Lung (tissue), 12 donors: Measurements from ENCODE around the gene PFDN4. TPM values are rescaled to one million over a fixed set of nuclear protein-coding genes. Genes with fewer than 3 reads are reported as not detected.

Experiments
- ATAC-seq: fragments of 200-7000 bp; cut with Tn5 transposase; one replicate; pipeline ENCODE4 v1.9.1; 2020; ENCODE audit warnings: moderate number of reproducible peaks; ENCODE audit not compliant: insufficient read depth, low FRiP score
- DNase-seq, 3 donors: peaks; one replicate each; pipeline ENCODE4 v3.0.0-alpha.2; 2013 to 2017
- H3K27ac ChIP-seq, 2 donors: one replicate each; pipeline ENCODE4 v1.5.1; 2013; ENCODE audit warnings: mild to moderate bottlenecking in 2 of 2, moderate library complexity in 2 of 2, control low read depth in 1 of 2, inconsistent platforms in 1 of 2, low read depth in 1 of 2, low read length in 1 of 2
- H3K27me3 ChIP-seq, 3 donors: one replicate each; pipeline ENCODE4 v1.5.1; 2013; ENCODE audit warnings: low read length in 2 of 3; ENCODE audit not compliant: control insufficient read depth in 3 of 3, insufficient read depth in 3 of 3
- H3K36me3 ChIP-seq, 4 donors: one replicate each; pipeline ENCODE4 v1.5.1; 2013; ENCODE audit warnings: low read length in 4 of 4, mild to moderate bottlenecking in 1 of 4, moderate library complexity in 1 of 4; ENCODE audit not compliant: control insufficient read depth in 4 of 4, insufficient read depth in 4 of 4
- H3K4me1 ChIP-seq, 5 donors: one replicate each; pipeline ENCODE4 v1.5.1; 2013; ENCODE audit warnings: low read length in 5 of 5, mild to moderate bottlenecking in 2 of 5, moderate library complexity in 1 of 5; ENCODE audit not compliant: control insufficient read depth in 5 of 5, insufficient read depth in 5 of 5
- H3K4me3 ChIP-seq: one replicate; pipeline ENCODE4 v1.5.1; 2013; ENCODE audit warnings: mild to moderate bottlenecking, control low read depth, moderate library complexity
- H3K9ac ChIP-seq, 2 donors: one replicate each; pipeline ENCODE4 v1.5.1; 2013; ENCODE audit warnings: low read length in 2 of 2, control low read depth in 1 of 2; ENCODE audit not compliant: insufficient read depth in 1 of 2
- H3K9me3 ChIP-seq, 4 donors: one replicate each; pipeline ENCODE4 v1.5.1; 2013; ENCODE audit warnings: low read length in 3 of 4, mild to moderate bottlenecking in 1 of 4, moderate library complexity in 1 of 4; ENCODE audit not compliant: control insufficient read depth in 4 of 4, insufficient read depth in 3 of 4
- WGBS, 2 donors: extraction: QIAGEN DNeasy Blood & Tissue Kit; methylation state at CpG; one replicate each; pipeline ENCODE4 v1.1.7; 2013; 5-methylcytosine and 5-hydroxymethylcytosine counted together
- polyA plus RNA-seq, 2 donors: library from polyadenylated mRNA; stranded (reverse); fragments of 200-250 nt; gene quantifications; one replicate each; pipeline ENCODE4 v1.2.1, GENCODE V29; 2013
- total RNA-seq, 2 donors: library from RNA; depleted of rRNA in 1 of 2; stranded (reverse); fragments of >200 nt in 1 of 2; gene quantifications; one replicate each; pipeline ENCODE4 v1.2.1, GENCODE V29; 2014 to 2021
- TF ChIP-seq, protein P1 (sequence below): IDR thresholded peaks from 2 replicates; pipeline ENCODE4 v1.5.1; 2012; ENCODE audit warnings: mild to moderate bottlenecking; ENCODE audit errors: control extremely low read depth, extremely low read depth
- donor health status: control.
- donor health status: control.
- donor health status: Bipolar disorder and iron deficiency.
- donor health status: healthy.
- donor health status: DM: yes; HTN: yes; CAD: no.

The PFDN4 gene
- total and polyA plus RNA-seq, 4 donors = 15.9 to 83.6 (median 43.4) TPM

DNA sequence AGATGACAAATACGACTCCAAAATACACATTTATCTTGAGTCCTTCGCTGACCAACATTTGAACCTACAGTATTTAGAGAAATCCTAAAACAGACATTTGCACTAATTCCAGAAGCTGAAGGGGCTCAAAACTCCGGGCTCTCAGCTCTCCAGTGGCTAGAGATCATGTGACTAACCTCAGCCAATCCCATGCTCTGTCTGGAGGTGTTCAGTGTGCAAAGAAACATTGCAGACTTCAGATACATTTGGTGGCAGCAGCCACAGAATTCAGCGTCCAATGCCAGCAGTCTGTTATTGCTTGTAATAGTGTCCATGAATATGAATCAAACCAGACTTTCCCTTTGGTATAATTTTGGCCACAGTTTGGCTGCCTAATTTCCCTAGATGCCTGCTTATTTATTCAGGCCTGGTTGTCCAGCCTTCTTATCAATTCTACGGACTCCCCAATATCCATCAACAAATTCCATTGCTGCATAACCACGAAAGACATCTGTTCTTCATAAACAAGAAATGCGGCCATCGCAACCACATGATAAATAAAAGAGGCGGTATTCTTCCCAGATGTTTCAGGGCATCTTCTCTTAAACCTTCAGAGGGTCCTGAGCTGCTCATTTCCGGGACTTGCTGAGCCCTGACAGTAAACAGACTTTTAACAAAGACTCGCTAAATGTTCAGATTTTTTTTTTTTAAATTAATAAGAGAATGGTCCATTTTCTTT, 19.6 kb upstream of the PFDN4 start:
- TF ChIP-seq, protein P1, sequence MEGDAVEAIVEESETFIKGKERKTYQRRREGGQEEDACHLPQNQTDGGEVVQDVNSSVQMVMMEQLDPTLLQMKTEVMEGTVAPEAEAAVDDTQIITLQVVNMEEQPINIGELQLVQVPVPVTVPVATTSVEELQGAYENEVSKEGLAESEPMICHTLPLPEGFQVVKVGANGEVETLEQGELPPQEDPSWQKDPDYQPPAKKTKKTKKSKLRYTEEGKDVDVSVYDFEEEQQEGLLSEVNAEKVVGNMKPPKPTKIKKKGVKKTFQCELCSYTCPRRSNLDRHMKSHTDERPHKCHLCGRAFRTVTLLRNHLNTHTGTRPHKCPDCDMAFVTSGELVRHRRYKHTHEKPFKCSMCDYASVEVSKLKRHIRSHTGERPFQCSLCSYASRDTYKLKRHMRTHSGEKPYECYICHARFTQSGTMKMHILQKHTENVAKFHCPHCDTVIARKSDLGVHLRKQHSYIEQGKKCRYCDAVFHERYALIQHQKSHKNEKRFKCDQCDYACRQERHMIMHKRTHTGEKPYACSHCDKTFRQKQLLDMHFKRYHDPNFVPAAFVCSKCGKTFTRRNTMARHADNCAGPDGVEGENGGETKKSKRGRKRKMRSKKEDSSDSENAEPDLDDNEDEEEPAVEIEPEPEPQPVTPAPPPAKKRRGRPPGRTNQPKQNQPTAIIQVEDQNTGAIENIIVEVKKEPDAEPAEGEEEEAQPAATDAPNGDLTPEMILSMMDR = no peak
- WGBS, 2 donors = 82 to 89% methylated on average over 11 of the region's 11 CpGs
- H3K27me3 ChIP-seq = peaks cover 0 to 2% (median 0%) of the 10 kb centered on the region in 3 donors
- no peak overlapping the region for H3K27ac ChIP-seq
- no peaks in the 10 kb centered on the region for H3K4me1 ChIP-seq
- no peaks in the 10 kb centered on the region for H3K36me3 ChIP-seq
- ATAC-seq (no peak), DNase-seq (peak in 1 of 3 donors; percentile 30)
- no peak overlapping the region for H3K4me3 ChIP-seq
- no peaks in the 10 kb centered on the region for H3K9me3 ChIP-seq
- no peak overlapping the region for H3K9ac ChIP-seq

DNA sequence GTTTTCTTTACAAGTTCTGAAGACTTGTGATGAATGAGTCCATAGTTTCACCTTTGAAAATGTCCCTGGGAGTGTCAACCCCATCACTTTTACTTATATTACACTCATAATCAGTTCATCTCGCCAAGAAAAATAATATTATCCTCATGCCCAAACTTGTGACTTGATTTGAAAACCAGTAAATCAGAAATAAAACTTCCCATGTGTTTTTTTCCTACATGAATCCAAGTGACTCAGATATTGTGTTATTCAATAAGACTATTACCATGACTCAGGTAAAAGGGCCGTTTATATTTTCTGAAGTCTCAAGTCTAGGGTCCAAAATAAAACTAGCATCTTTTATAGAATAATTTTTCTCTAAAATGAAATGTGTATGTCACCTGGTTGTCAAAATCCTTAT, 18.3 kb upstream of the PFDN4 start:
- Histone ChIP-seq H3K4me1 (peaks cover 0 to under 1% (median 0%) of the 10 kb centered on the region in 5 donors), H3K27ac (no peak overlapping the region), H3K36me3 (no peaks in the 10 kb centered on the region), H3K4me3 (no peak overlapping the region), H3K9ac (no peak overlapping the region), H3K9me3 (no peaks in the 10 kb centered on the region), H3K27me3 (peaks cover 0 to under 1% (median 0%) of the 10 kb centered on the region in 3 donors)
- no peak for DNase-seq
- TF ChIP-seq, protein P1 = no peak
- WGBS, 2 donors = 43 to 66% methylated on average over 2 of the region's 2 CpGs
- ATAC-seq = no peak

GRCh38 chr20:54190217-54190616, 17.7 kb upstream of the PFDN4 start:
- H3K36me3 ChIP-seq = no peaks in the 10 kb centered on the region
- peaks cover 0 to 4% (median 0%) of the 10 kb centered on the region in 5 donors for H3K4me1 ChIP-seq
- TF ChIP-seq, protein P1 = no peak
- H3K27ac ChIP-seq = no peak overlapping the region
- no peak overlapping the region for H3K9ac ChIP-seq
- 90 to 96% methylated on average over 2 of the region's 2 CpGs for WGBS, 2 donors
- ATAC-seq = no peak
- no peak for DNase-seq
- peaks cover 0 to 4% (median 0%) of the 10 kb centered on the region in 3 donors for H3K27me3 ChIP-seq
- H3K9me3 ChIP-seq = no peaks in the 10 kb centered on the region
- no peak overlapping the region for H3K4me3 ChIP-seq
